HG03354 (cell line): ENCODE measurements around the gene EPB41L4A.
"Not testable (repeated sequence)": the region's sequence is repeated elsewhere in the genome, so short reads cannot be mapped to it uniquely, and the experiment has no call there.

Source experiments
- ATAC-seq: cut with Tn5 transposase; IDR thresholded peaks from one replicate; pipeline ENCODE4 v1.9.1; 2021; ENCODE audit warnings: mild to moderate bottlenecking; ENCODE audit not compliant: unreplicated experiment, poor library complexity, severe bottlenecking

EPB41L4A gene

GRCh38 chr5:112366987-112367386 lies 52.1 kb downstream of the EPB41L4A start:
- ATAC-seq: peak; percentile 73

GRCh38 chr5:112360740-112361139 lies 58.3 kb downstream of the EPB41L4A start:
- not testable (repeated sequence) for ATAC-seq

- ATAC-seq: no peak
Observed at GRCh38 chr5:112356178-112356956, 62.7 kb downstream of the EPB41L4A start.

GRCh38 chr5:112355058-112355685 lies 63.9 kb downstream of the EPB41L4A start:
- ATAC-seq: no peak

- no peak for ATAC-seq
Observed at GRCh38 chr5:112353678-112354077, 65.4 kb downstream of the EPB41L4A start.

- ATAC-seq: no peak
Observed at GRCh38 chr5:112351225-112351624, 67.9 kb downstream of the EPB41L4A start.

GRCh38 chr5:112350626-112351025 lies 68.5 kb downstream of the EPB41L4A start:
- no peak for ATAC-seq

GRCh38 chr5:112349371-112349770 lies 69.7 kb downstream of the EPB41L4A start:
- no peak for ATAC-seq

- no peak for ATAC-seq
Observed at GRCh38 chr5:112348915-112349314, 70.2 kb downstream of the EPB41L4A start.

GRCh38 chr5:112348387-112348786 lies 70.7 kb downstream of the EPB41L4A start:
- no peak for ATAC-seq

GRCh38 chr5:112346411-112347044 lies 72.5 kb downstream of the EPB41L4A start:
- ATAC-seq: peak; percentile 76

- ATAC-seq: no peak
Observed at GRCh38 chr5:112344540-112344939, 74.5 kb downstream of the EPB41L4A start.

GRCh38 chr5:112342389-112342788 lies 76.7 kb downstream of the EPB41L4A start:
- no peak for ATAC-seq

GRCh38 chr5:112339761-112340160 lies 79.3 kb downstream of the EPB41L4A start:
- ATAC-seq: no peak

GRCh38 chr5:112338681-112339337 lies 80.3 kb downstream of the EPB41L4A start:
- no peak for ATAC-seq

GRCh38 chr5:112333331-112333781 lies 85.7 kb downstream of the EPB41L4A start:
- no peak for ATAC-seq

GRCh38 chr5:112331892-112332291 lies 87.2 kb downstream of the EPB41L4A start:
- ATAC-seq: no peak

GRCh38 chr5:112329419-112330090 lies 89.5 kb downstream of the EPB41L4A start:
- ATAC-seq: peak; percentile 95

- no peak for ATAC-seq
Observed at GRCh38 chr5:112323166-112323565, 95.9 kb downstream of the EPB41L4A start.

- no peak for ATAC-seq
Observed at GRCh38 chr5:112320408-112320807, 98.7 kb downstream of the EPB41L4A start.
